Endodermal cell (in vitro differentiated cells): ENCODE results near the gene NTN5. TPM values are rescaled to one million over a fixed set of nuclear protein-coding genes. Genes with fewer than 3 reads are reported as not detected.

Source experiments
- DNase-seq: peaks from one replicate; pipeline ENCODE4 v3.0.0-alpha.2; 2017
- H3K27ac ChIP-seq: 2 replicates; pipeline ENCODE4 v1.5.1; 2013; ENCODE audit warnings: mild to moderate bottlenecking, low read depth, low read length, moderate library complexity
- H3K27me3 ChIP-seq: 2 replicates; pipeline ENCODE4 v1.6.1; 2013; ENCODE audit warnings: mild to moderate bottlenecking, low read length, moderate library complexity; ENCODE audit not compliant: insufficient read depth, control insufficient read depth, poor library complexity, severe bottlenecking
- H3K36me3 ChIP-seq: 2 replicates; pipeline ENCODE4 v1.7.0; 2013; ENCODE audit warnings: mild to moderate bottlenecking, low read length, moderate library complexity; ENCODE audit not compliant: control insufficient read depth, insufficient read depth
- H3K4me1 ChIP-seq: one replicate; pipeline ENCODE4 v1.7.0; 2013; ENCODE audit warnings: low read length; ENCODE audit not compliant: control insufficient read depth, insufficient read depth
- H3K4me3 ChIP-seq: 2 replicates; pipeline ENCODE4 v1.5.1; 2013; ENCODE audit warnings: mild to moderate bottlenecking, low read length, moderate library complexity
- H3K9ac ChIP-seq: 2 replicates; pipeline ENCODE4 v1.6.1; 2013; ENCODE audit warnings: mild to moderate bottlenecking, low read length, moderate library complexity; ENCODE audit not compliant: poor library complexity, severe bottlenecking; ENCODE audit errors: extremely low read depth
- H3K9me3 ChIP-seq: 2 replicates; pipeline ENCODE4 v1.6.1; 2013; ENCODE audit warnings: mild to moderate bottlenecking, low read length, moderate library complexity; ENCODE audit not compliant: control insufficient read depth
- H3K27ac Mint-ChIP-seq: 2 replicates; pipeline ENCODE4 v1.8.0; 2020; ENCODE audit warnings: mixed read lengths
- H3K27me3 Mint-ChIP-seq: 2 replicates; pipeline ENCODE4 v1.8.0; 2021; ENCODE audit warnings: mild to moderate bottlenecking, mixed read lengths; ENCODE audit not compliant: insufficient read depth
- H3K36me3 Mint-ChIP-seq: 2 replicates; pipeline ENCODE4 v1.8.0; 2020; ENCODE audit warnings: low read depth, mixed read lengths
- H3K4me1 Mint-ChIP-seq: 2 replicates; pipeline ENCODE4 v1.8.0; 2020; ENCODE audit warnings: mixed read lengths
- H3K4me3 Mint-ChIP-seq: 2 replicates; pipeline ENCODE4 v1.8.0; 2020; ENCODE audit warnings: mild to moderate bottlenecking, moderate library complexity, mixed read lengths
- H3K9me3 Mint-ChIP-seq: 2 replicates; pipeline ENCODE4 v1.8.0; 2020; ENCODE audit warnings: mild to moderate bottlenecking, mixed read lengths
- WGBS, 2 experiments: methylation state at CpG; one replicate each; pipeline versions ENCODE4 v1.1.5 to v1.1.7; 2013; ENCODE audit warnings: missing lambda C conversion rate in 2 of 2, mixed read lengths in 1 of 2; ENCODE audit not compliant: insufficient coverage in 1 of 2, insufficient read length in 1 of 2; 5-methylcytosine and 5-hydroxymethylcytosine counted together
- total RNA-seq, 2 donors: library from RNA; stranded (reverse); fragmentation: NEBNext Ultra II Directional in 1 of 2; extraction: Animal tissue kit (Norgen Biotek cat#: 25700) in 1 of 2; gene quantifications; 2 replicates in 1 of 2; 3 replicates in 1 of 2; pipeline ENCODE4 v1.2.1, GENCODE V29; 2021
- TF ChIP-seq, protein P1 (sequence below): fragments of 200-600 bp; sonication (generic); conservative IDR thresholded peaks from 2 replicates; pipeline ENCODE4 v1.5.0; 2021; ENCODE audit warnings: antibody characterized with exemption, mild to moderate bottlenecking

NTN5 gene
- total RNA-seq, 2 donors from 2014 or later, result 1.2 to 1.4 TPM

DNA sequence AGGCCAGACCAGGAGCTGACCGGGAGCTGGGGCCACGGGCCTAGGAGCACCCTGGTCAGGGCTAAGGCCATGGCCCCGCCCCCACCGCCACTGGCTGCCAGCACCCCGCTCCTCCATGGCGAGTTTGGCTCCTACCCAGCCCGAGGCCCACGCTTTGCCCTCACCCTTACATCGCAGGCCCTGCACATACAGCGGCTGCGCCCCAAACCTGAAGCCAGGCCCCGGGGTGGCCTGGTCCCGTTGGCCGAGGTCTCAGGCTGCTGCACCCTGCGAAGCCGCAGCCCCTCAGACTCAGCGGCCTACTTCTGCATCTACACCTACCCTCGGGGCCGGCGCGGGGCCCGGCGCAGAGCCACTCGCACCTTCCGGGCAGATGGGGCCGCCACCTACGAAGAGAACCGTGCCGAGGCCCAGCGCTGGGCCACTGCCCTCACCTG lies 46.9 kb downstream of the NTN5 start:
- H3K36me3 Mint-ChIP-seq, result peaks cover 11% of the 10 kb centered on the region
- H3K9me3 ChIP-seq, result no peaks in the 10 kb centered on the region
- TF ChIP-seq, protein P1, sequence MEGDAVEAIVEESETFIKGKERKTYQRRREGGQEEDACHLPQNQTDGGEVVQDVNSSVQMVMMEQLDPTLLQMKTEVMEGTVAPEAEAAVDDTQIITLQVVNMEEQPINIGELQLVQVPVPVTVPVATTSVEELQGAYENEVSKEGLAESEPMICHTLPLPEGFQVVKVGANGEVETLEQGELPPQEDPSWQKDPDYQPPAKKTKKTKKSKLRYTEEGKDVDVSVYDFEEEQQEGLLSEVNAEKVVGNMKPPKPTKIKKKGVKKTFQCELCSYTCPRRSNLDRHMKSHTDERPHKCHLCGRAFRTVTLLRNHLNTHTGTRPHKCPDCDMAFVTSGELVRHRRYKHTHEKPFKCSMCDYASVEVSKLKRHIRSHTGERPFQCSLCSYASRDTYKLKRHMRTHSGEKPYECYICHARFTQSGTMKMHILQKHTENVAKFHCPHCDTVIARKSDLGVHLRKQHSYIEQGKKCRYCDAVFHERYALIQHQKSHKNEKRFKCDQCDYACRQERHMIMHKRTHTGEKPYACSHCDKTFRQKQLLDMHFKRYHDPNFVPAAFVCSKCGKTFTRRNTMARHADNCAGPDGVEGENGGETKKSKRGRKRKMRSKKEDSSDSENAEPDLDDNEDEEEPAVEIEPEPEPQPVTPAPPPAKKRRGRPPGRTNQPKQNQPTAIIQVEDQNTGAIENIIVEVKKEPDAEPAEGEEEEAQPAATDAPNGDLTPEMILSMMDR, result no peak
- no peak overlapping the region for H3K27ac ChIP-seq
- H3K9ac ChIP-seq, result no peak overlapping the region
- no peaks in the 10 kb centered on the region for H3K27me3 Mint-ChIP-seq
- H3K4me3 ChIP-seq, result peak overlapping the region; percentile 89
- DNase-seq, result peak; percentile 49
- H3K9me3 Mint-ChIP-seq, result no peaks in the 10 kb centered on the region
- H3K4me3 Mint-ChIP-seq, result peak overlapping the region; percentile 89
- H3K4me1 Mint-ChIP-seq, result peaks cover 27% of the 10 kb centered on the region
- no peaks in the 10 kb centered on the region for H3K27me3 ChIP-seq
- H3K4me1 ChIP-seq, result peaks cover 15% of the 10 kb centered on the region
- no peak overlapping the region for H3K27ac Mint-ChIP-seq
- peaks cover 10% of the 10 kb centered on the region for H3K36me3 ChIP-seq
- 94 to 97% methylated on average over 20 to 30 of the region's 30 CpGs for WGBS, 2 experiments

DNA sequence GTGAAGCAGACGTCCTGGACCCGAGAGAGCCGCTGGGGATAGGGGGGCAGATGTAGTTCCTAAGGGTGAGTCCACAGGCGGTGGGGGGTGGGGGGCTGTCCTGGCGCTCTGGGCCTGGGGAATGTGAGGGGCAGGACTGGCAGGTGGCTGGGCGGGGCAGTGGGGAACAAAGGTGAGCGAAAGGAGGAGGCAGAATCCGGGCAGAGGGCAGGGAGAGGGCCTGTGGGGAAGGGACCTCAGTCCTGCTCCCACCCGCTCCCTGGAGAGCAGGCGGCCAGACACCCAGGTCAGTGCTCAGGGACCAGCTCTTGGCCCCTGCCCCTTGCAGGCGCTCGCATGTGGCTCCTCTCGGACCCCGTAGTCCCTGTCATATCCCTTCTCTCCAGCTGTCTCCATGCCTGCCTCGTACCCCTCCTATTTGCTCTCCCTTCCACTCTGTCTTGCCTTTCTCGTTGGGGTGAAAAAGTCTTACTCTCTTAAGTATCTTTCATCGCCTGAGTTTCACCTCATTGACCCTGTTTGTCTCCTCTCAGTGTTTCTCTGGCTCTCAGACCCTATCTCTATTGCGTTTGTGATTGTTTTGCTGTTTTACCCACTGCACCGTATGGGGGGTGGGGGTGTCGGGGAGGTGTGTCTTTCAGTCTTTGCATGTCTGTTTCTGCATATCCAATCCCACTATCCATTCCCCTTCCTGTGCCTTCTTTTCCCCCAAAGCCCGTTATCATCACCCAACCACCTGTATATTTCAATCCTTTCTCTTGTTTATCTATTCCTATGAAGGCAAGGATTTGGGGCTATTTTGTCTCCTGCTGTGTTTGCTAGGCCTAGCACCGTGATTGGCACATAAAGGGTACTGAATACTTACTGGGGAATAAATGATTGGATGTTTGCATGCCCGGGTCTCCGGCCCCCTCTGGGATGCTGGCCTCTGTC lies 47.8 kb downstream of the NTN5 start:
- peaks cover 21% of the 10 kb centered on the region for H3K4me1 Mint-ChIP-seq
- peak overlapping the region; percentile 89 for H3K4me3 ChIP-seq
- TF ChIP-seq, protein P1, result no peak
- H3K27me3 Mint-ChIP-seq, result no peaks in the 10 kb centered on the region
- H3K36me3 ChIP-seq, result peaks cover 10% of the 10 kb centered on the region
- peak overlapping the region; percentile 89 for H3K4me3 Mint-ChIP-seq
- peak overlapping the region; percentile 74 for H3K9ac ChIP-seq
- no peak overlapping the region for H3K27ac ChIP-seq
- no peaks in the 10 kb centered on the region for H3K9me3 ChIP-seq
- H3K36me3 Mint-ChIP-seq, result peaks cover 11% of the 10 kb centered on the region
- H3K4me1 ChIP-seq, result peaks cover 9% of the 10 kb centered on the region
- WGBS, 2 experiments, result 46 to 55% methylated on average over 7 to 22 of the region's 24 CpGs
- H3K27me3 ChIP-seq, result no peaks in the 10 kb centered on the region
- H3K27ac Mint-ChIP-seq, result peak overlapping the region; percentile 94
- peak; percentile 80 for DNase-seq
- no peaks in the 10 kb centered on the region for H3K9me3 Mint-ChIP-seq

DNA sequence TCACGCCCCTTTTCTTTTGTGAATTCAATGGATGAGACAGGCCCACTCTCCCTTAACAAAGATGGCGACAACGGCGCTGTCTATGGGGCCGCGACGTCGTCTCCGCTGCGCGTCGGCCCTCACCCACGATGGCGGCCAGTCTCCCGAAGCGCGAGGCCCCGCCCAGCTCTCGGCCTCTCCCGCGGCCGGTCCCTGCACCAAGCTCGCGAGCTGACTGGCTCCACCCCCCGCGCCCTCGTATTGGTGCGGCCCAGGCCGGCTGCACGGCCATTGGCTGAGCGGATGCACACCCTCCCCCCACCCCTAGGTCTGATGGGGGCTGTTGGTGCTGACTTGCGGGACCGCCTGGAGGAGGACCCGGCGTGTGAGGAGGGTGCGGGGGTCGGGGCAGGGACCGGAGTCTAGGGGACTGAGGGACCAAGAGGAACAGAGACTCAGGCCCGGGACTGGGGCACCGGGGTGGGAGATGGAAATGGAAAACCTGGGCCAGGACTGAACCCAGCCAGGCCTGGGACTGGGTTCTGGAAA lies 48.7 kb downstream of the NTN5 start:
- Histone ChIP-seq H3K9ac (peak overlapping the region; percentile 74), H3K27ac (peak overlapping the region; percentile 98), H3K9me3 (no peaks in the 10 kb centered on the region), H3K4me3 (peak overlapping the region; percentile 89), H3K4me1 (peaks cover 9% of the 10 kb centered on the region), H3K36me3 (peaks cover 10% of the 10 kb centered on the region), H3K27me3 (no peaks in the 10 kb centered on the region)
- TF ChIP-seq, protein P1, result no peak
- peak overlapping the region; percentile 89 for H3K4me3 Mint-ChIP-seq
- peak overlapping the region; percentile 96 for H3K27ac Mint-ChIP-seq
- DNase-seq, result peak; percentile 99
- H3K9me3 Mint-ChIP-seq, result no peaks in the 10 kb centered on the region
- H3K27me3 Mint-ChIP-seq, result no peaks in the 10 kb centered on the region
- peaks cover 26% of the 10 kb centered on the region for H3K4me1 Mint-ChIP-seq
- peaks cover 11% of the 10 kb centered on the region for H3K36me3 Mint-ChIP-seq
- 0 to 2% methylated on average over 9 to 40 of the region's 40 CpGs for WGBS, 2 experiments
